Progenitor cell of endocrine pancreas (in vitro differentiated cells): ENCODE data around the gene EXOC3L4. TPM values are rescaled to one million over a fixed set of nuclear protein-coding genes. Genes with fewer than 3 reads are reported as not detected.

Experiments
- DNase-seq: peaks from one replicate; pipeline ENCODE4 v3.0.0; 2021; ENCODE audit warnings: low spot score; ENCODE audit not compliant: unreplicated experiment
- H3K27ac Mint-ChIP-seq: 2 replicates; pipeline ENCODE4 v1.8.0; 2021; ENCODE audit warnings: mild to moderate bottlenecking, moderate library complexity, mixed read lengths
- H3K27me3 Mint-ChIP-seq: 2 replicates; pipeline ENCODE4 v1.8.0; 2021; ENCODE audit warnings: mixed read lengths
- H3K36me3 Mint-ChIP-seq: 2 replicates; pipeline ENCODE4 v1.8.0; 2022; ENCODE audit warnings: mixed read lengths; ENCODE audit not compliant: insufficient read depth
- H3K4me1 Mint-ChIP-seq: 2 replicates; pipeline ENCODE4 v1.8.0; 2021; ENCODE audit warnings: low read depth, mixed read lengths
- H3K4me3 Mint-ChIP-seq: 2 replicates; pipeline ENCODE4 v1.8.0; 2021; ENCODE audit warnings: low read depth, mild to moderate bottlenecking, moderate library complexity, mixed read lengths
- H3K9me3 Mint-ChIP-seq: 2 replicates; pipeline ENCODE4 v1.8.0; 2021; ENCODE audit warnings: low read depth, mixed read lengths
- total RNA-seq: library from RNA; stranded (reverse); gene quantifications from 2 replicates; pipeline ENCODE4 v1.2.1, GENCODE V29; 2021
- TF ChIP-seq, protein P1 (sequence below): fragments of 200-600 bp; sonication (generic); IDR thresholded peaks from one replicate; pipeline ENCODE4 v1.5.0; 2021; ENCODE audit warnings: antibody characterized with exemption, mild to moderate bottlenecking; ENCODE audit not compliant: unreplicated experiment

Gene EXOC3L4
- total RNA-seq, 1 donor from 2014 or later = 30.8 TPM

DNA sequence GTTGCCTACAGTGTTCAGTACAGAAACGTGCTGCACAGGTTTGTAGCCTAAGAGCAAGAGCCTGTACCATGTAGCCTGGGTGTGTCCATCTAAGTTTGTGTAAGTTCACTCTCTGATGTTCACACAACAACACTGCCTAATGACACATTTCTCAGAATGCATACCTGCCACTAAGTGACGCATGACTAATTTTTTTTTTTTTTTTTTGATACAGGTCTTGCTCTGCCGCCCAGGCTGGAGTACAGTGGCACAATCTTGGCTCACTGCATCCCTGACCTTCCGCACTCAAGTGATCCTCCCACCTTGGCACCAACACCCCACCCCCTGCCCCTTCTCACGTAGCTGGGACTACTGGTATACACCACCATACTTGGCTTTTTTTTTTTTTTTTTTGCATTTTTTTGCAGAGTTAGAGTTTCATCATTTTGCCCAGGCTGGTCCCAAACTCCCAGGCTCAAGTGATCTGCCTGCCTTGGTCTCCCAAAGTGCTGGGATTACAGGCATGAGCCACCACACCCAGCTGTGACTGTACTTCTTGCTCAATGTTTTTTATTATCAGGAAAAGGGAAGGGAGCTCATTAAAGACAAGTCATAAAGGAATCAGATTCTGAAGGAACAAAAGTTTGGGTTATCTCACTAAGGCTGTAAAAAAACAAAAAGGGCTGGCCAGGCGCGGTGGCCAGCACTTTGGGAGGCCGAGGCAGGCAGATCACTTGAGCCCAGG lies 27.1 kb upstream of the EXOC3L4 start:
- H3K4me3 Mint-ChIP-seq = no peak overlapping the region
- H3K4me1 Mint-ChIP-seq = no peaks in the 10 kb centered on the region
- no peak overlapping the region for H3K27ac Mint-ChIP-seq
- TF ChIP-seq, protein P1, sequence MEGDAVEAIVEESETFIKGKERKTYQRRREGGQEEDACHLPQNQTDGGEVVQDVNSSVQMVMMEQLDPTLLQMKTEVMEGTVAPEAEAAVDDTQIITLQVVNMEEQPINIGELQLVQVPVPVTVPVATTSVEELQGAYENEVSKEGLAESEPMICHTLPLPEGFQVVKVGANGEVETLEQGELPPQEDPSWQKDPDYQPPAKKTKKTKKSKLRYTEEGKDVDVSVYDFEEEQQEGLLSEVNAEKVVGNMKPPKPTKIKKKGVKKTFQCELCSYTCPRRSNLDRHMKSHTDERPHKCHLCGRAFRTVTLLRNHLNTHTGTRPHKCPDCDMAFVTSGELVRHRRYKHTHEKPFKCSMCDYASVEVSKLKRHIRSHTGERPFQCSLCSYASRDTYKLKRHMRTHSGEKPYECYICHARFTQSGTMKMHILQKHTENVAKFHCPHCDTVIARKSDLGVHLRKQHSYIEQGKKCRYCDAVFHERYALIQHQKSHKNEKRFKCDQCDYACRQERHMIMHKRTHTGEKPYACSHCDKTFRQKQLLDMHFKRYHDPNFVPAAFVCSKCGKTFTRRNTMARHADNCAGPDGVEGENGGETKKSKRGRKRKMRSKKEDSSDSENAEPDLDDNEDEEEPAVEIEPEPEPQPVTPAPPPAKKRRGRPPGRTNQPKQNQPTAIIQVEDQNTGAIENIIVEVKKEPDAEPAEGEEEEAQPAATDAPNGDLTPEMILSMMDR = no peak
- H3K36me3 Mint-ChIP-seq = no peaks in the 10 kb centered on the region
- no peaks in the 10 kb centered on the region for H3K27me3 Mint-ChIP-seq
- DNase-seq = no peak
- no peaks in the 10 kb centered on the region for H3K9me3 Mint-ChIP-seq

DNA sequence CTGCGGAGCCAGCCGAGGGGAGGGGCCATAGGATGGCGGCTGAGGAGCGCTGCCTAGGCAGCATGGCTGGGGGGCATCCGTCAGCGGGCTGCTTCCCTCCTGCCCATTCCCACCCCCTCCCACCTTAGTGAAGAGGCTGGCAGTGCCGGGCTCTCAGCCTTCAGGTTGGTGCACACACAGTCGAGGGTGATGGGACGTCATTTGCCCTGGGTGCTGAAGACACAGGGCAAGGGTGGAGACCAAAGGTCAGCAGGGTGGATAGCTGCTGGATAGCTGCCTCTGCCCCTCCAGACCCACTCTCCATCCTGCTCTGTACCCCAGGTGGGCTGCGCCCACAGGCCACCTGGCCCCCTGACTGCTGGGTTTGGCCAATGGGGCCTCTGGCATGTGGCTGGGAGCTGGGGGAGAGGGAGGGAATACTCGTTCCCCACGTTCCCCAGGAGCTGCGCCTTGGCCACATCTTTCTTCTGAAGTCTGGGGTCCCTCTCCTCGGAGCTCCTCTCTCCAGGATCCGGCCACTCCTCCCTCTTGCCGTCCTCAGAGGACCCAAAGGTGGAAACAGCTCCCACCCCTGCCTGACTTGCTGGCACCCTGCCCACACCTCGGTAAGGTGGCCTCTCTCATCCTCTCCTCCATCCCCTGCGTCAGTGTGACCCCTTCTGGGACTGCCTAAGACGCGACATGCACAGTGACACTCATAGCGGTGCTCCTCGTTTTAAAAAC lies 26.0 kb upstream of the EXOC3L4 start:
- no peaks in the 10 kb centered on the region for H3K27me3 Mint-ChIP-seq
- DNase-seq = no peak
- H3K9me3 Mint-ChIP-seq = no peaks in the 10 kb centered on the region
- no peaks in the 10 kb centered on the region for H3K36me3 Mint-ChIP-seq
- TF ChIP-seq, protein P1 = no peak
- no peaks in the 10 kb centered on the region for H3K4me1 Mint-ChIP-seq
- no peak overlapping the region for H3K27ac Mint-ChIP-seq
- H3K4me3 Mint-ChIP-seq = no peak overlapping the region

DNA sequence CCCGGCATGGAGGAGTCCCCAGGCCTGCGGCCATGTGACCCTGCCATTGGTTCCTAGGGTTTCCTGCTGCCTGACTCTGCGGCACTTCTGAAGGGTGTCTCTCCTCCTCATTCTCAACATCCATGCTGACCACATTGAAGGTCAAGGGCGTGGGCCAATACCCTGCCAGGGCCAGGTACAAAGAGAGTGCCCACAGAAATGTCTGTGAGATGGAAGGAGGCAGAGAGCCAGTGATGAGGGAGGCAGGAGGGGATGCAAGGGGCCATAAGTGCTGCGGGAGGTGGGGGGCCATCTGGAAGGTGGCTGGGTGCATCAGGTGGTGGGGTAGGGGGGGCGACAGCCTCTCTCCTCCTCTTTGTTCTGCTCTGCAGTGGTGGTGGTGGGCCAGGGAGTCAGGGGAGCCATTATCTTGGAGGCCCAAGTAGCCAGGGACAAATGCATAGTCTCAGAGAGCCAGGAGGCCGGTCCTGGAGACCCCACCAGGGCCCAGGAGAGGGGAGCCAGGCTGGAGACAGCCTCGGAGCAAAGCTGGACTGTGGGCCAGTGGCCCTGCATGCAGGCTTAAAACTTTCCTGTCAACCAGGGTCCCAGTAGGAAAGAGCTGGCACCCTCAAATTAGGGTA lies 24.2 kb upstream of the EXOC3L4 start:
- TF ChIP-seq, protein P1 = no peak
- H3K27me3 Mint-ChIP-seq = no peaks in the 10 kb centered on the region
- no peak overlapping the region for H3K27ac Mint-ChIP-seq
- no peak for DNase-seq
- H3K36me3 Mint-ChIP-seq = no peaks in the 10 kb centered on the region
- H3K9me3 Mint-ChIP-seq = no peaks in the 10 kb centered on the region
- H3K4me1 Mint-ChIP-seq = no peaks in the 10 kb centered on the region
- H3K4me3 Mint-ChIP-seq = no peak overlapping the region

DNA sequence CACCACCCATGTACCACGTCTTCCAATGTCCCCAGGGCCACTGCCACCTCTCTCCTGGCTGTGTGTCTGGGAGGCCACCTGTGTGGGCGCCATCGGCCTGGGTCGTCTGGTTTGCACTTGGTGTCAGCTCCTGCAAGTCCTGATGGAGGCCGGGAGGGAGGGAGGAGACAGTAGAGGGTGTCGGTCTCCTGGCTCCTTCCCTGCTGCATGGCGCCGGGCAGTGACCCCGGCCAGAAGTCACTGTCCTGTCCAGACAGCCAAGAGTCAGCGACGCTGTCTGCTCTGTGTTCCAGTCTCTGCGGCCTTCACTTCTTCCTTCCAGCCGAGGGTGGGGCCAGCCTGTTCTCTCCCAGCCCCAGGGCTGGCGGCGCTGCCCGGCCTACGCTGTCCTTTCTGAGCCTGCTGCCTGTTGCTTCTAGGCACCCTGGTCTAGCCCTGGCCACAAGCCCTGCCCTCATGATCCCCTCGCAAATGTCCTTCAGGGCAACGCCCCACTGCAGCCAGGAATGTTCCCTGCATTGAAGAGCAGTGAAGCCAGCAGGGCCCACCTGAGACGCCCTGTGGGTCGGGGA lies 23.5 kb upstream of the EXOC3L4 start:
- H3K27ac Mint-ChIP-seq = no peak overlapping the region
- TF ChIP-seq, protein P1 = no peak
- no peaks in the 10 kb centered on the region for H3K27me3 Mint-ChIP-seq
- DNase-seq = no peak
- no peak overlapping the region for H3K4me3 Mint-ChIP-seq
- no peaks in the 10 kb centered on the region for H3K9me3 Mint-ChIP-seq
- H3K4me1 Mint-ChIP-seq = no peaks in the 10 kb centered on the region
- H3K36me3 Mint-ChIP-seq = no peaks in the 10 kb centered on the region

DNA sequence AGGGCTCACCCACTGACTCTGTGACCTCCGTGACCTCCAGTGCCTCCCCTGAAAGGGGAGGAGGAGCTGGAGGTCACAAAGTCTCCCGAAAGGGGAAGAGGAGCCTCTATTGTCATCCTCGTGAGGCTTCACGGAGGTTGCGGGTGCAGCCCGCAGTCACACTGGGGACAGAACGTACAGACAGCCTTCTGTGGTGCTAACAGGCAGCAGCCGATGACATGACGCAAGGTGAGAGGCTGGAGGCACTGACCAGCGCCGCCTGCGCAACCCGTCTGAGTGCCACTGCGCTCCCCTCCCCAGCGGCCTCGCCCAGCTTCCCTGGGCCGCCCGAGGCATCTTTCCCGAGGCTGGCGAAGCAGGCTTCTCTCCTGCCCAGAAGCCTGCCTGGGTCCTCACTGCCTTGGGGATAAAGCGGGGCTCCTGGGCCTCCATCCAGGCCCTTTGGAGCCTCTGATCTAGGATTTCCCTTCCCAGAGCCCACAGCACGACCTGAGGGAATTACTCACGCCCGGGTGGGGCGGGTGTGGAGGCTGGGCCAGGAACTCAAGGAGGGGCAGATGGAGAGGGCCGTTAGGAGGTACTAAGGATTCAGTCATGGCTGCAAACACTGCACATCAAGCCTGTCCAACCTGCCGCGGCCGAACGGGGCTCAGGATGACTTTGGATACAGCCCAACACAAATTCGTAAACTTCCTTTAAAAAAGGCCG lies 22.8 kb upstream of the EXOC3L4 start:
- H3K27ac Mint-ChIP-seq = no peak overlapping the region
- H3K4me1 Mint-ChIP-seq = no peaks in the 10 kb centered on the region
- no peak overlapping the region for H3K4me3 Mint-ChIP-seq
- DNase-seq = no peak
- H3K36me3 Mint-ChIP-seq = no peaks in the 10 kb centered on the region
- no peaks in the 10 kb centered on the region for H3K27me3 Mint-ChIP-seq
- no peaks in the 10 kb centered on the region for H3K9me3 Mint-ChIP-seq
- TF ChIP-seq, protein P1 = no peak
